Mesenchymal stem cell (in vitro differentiated cells and primary cell): ENCODE data around the gene HID1.

Source experiments
- DNase-seq: peaks from one replicate; pipeline ENCODE4 v3.0.0-alpha.2; 2013
- H2AFZ ChIP-seq: one replicate; pipeline ENCODE4 v1.6.1; 2013; ENCODE audit warnings: low read depth, mild to moderate bottlenecking, control low read depth, inconsistent platforms, low read length, moderate library complexity
- H2AK5ac ChIP-seq: 2 replicates; pipeline ENCODE4 v1.6.1; 2013; ENCODE audit warnings: low read length, moderate library complexity, mild to moderate bottlenecking, inconsistent platforms; ENCODE audit not compliant: severe bottlenecking
- H2BK120ac ChIP-seq: one replicate; pipeline ENCODE4 v1.6.1; 2013; ENCODE audit warnings: low read depth, mild to moderate bottlenecking, inconsistent platforms, low read length, moderate library complexity
- H2BK12ac ChIP-seq, 2 experiments: one replicate each; pipeline ENCODE4 v1.6.1; 2013; ENCODE audit warnings: inconsistent platforms in 2 of 2, low read length in 2 of 2, mild to moderate bottlenecking in 2 of 2, moderate library complexity in 2 of 2, control low read depth in 1 of 2
- H2BK15ac ChIP-seq: one replicate; pipeline ENCODE4 v1.6.1; 2013; ENCODE audit warnings: mild to moderate bottlenecking, low read depth, inconsistent platforms; ENCODE audit not compliant: poor library complexity, severe bottlenecking
- H2BK5ac ChIP-seq: 2 replicates; pipeline ENCODE4 v1.6.1; 2013; ENCODE audit warnings: low read depth, mild to moderate bottlenecking, low read length, control low read depth, inconsistent platforms; ENCODE audit not compliant: poor library complexity, severe bottlenecking
- H3K14ac ChIP-seq, 2 experiments: one replicate each; pipeline ENCODE4 v1.6.1; 2013; ENCODE audit warnings: inconsistent platforms in 2 of 2, low read length in 2 of 2, control low read depth in 1 of 2, mild to moderate bottlenecking in 1 of 2, moderate library complexity in 1 of 2
- H3K18ac ChIP-seq, 2 experiments: one replicate each; pipeline ENCODE4 v1.6.1; 2013; ENCODE audit warnings: inconsistent platforms in 2 of 2, low read length in 2 of 2, control low read depth in 1 of 2, low read depth in 1 of 2, mild to moderate bottlenecking in 1 of 2
- H3K23ac ChIP-seq, 2 experiments: one replicate each; pipeline ENCODE4 v1.6.1; 2013; ENCODE audit warnings: inconsistent platforms in 2 of 2, low read length in 2 of 2, mild to moderate bottlenecking in 2 of 2, moderate library complexity in 2 of 2, control low read depth in 1 of 2
- H3K27ac ChIP-seq: 2 replicates; pipeline ENCODE4 v1.5.1; 2013; ENCODE audit warnings: mild to moderate bottlenecking, moderate library complexity, low read length, control low read depth, inconsistent platforms; ENCODE audit not compliant: poor library complexity, severe bottlenecking
- H3K27me3 ChIP-seq, 2 experiments: 2 replicates each; pipeline versions ENCODE4 v1.6.1 to v1.7.0; 2013; ENCODE audit warnings: low read length in 2 of 2, mild to moderate bottlenecking in 2 of 2, moderate library complexity in 2 of 2, control low read depth in 1 of 2, inconsistent platforms in 1 of 2; ENCODE audit not compliant: control insufficient read depth in 1 of 2, insufficient read depth in 1 of 2
- H3K36me3 ChIP-seq, 2 experiments: 2 replicates each; pipeline versions ENCODE4 v1.6.1 to v1.7.0; 2013; ENCODE audit warnings: low read length in 2 of 2, control low read depth in 1 of 2, inconsistent platforms in 1 of 2, low read depth in 1 of 2, mild to moderate bottlenecking in 1 of 2; ENCODE audit not compliant: insufficient read depth in 2 of 2, control insufficient read depth in 1 of 2
- H3K4ac ChIP-seq, 2 experiments: one replicate each; pipeline ENCODE4 v1.6.1; 2013; ENCODE audit warnings: inconsistent platforms in 2 of 2, low read length in 2 of 2, mild to moderate bottlenecking in 2 of 2, moderate library complexity in 2 of 2, control low read depth in 1 of 2, low read depth in 1 of 2
- H3K4me1 ChIP-seq: 2 replicates; pipeline ENCODE4 v1.6.1; 2013; ENCODE audit warnings: low read depth, low read length, control low read depth; ENCODE audit not compliant: control insufficient read depth, insufficient read depth
- H3K4me2 ChIP-seq: 2 replicates; pipeline ENCODE4 v1.6.1; 2013; ENCODE audit warnings: low read length, mild to moderate bottlenecking, inconsistent platforms; ENCODE audit not compliant: poor library complexity, severe bottlenecking
- H3K4me3 ChIP-seq, 2 experiments: 2 replicates each; pipeline versions ENCODE4 v1.5.1 to v1.7.0; 2013; ENCODE audit warnings: low read length in 2 of 2, mild to moderate bottlenecking in 2 of 2, control low read depth in 1 of 2, low read depth in 1 of 2; ENCODE audit not compliant: insufficient read depth in 1 of 2
- H3K79me1 ChIP-seq: replicated peaks from 2 replicates; pipeline ENCODE4 v1.6.1; 2013; ENCODE audit warnings: mild to moderate bottlenecking, control low read depth, low read length, inconsistent platforms; ENCODE audit not compliant: poor library complexity, severe bottlenecking
- H3K9ac ChIP-seq: 2 replicates; pipeline ENCODE4 v1.7.0; 2013; ENCODE audit warnings: mild to moderate bottlenecking, low read length, moderate library complexity
- H3K9me3 ChIP-seq: 2 replicates; pipeline ENCODE4 v1.7.0; 2013; ENCODE audit warnings: mild to moderate bottlenecking, low read length; ENCODE audit not compliant: control insufficient read depth
- H4K8ac ChIP-seq: one replicate; pipeline ENCODE4 v1.6.1; 2013; ENCODE audit warnings: inconsistent platforms, mild to moderate bottlenecking, low read length, moderate library complexity
- H4K91ac ChIP-seq: one replicate; pipeline ENCODE4 v1.6.1; 2013; ENCODE audit warnings: mild to moderate bottlenecking, low read length, inconsistent platforms
- WGBS: methylation state at CpG from one replicate; pipeline ENCODE4 v1.1.7; 2013; ENCODE audit warnings: mixed read lengths; 5-methylcytosine and 5-hydroxymethylcytosine counted together

The HID1 gene

DNA sequence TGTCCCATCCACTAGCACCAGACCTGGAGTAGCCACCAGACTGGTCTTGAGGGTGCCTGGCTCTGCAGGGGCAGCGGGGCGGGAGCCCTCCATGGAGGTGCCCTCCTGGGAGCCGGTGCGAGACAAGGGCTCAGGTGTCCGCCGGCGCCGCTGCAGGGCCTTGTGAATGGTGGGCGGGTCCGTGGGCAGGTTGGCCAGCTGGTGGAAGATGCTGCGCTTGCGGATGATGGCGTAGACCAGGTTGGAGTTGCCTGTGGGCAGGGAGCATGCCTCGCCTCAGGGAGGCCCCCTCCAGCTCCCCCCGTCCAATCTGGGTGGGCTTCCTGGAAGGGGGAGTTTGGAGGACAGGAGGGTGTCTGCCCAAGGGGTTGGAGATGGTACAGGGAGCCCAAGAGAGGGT lies 18.4 kb downstream of the HID1 start:
- H2BK15ac ChIP-seq: no peak overlapping the region
- H3K9me3 ChIP-seq: no peaks in the 10 kb centered on the region
- H3K27me3 ChIP-seq: peaks cover 42 to 81% of the 10 kb centered on the region in 2 experiments
- no peak overlapping the region for H3K4me2 ChIP-seq
- H3K27ac ChIP-seq: no peak overlapping the region
- no peak overlapping the region for H2BK120ac ChIP-seq
- no peaks in the 10 kb centered on the region for H3K36me3 ChIP-seq
- no peak overlapping the region for H3K9ac ChIP-seq
- no peak for DNase-seq
- H3K14ac ChIP-seq: no peak overlapping the region
- H3K4me1 ChIP-seq: peaks cover 5% of the 10 kb centered on the region
- no peak overlapping the region for H3K18ac ChIP-seq
- no peak overlapping the region for H2AFZ ChIP-seq
- no peaks in the 10 kb centered on the region for H3K79me1 ChIP-seq
- H2AK5ac ChIP-seq: no peak overlapping the region
- no peak overlapping the region for H4K8ac ChIP-seq
- H2BK12ac ChIP-seq: no peak overlapping the region
- 86% methylated on average over 15 of the region's 15 CpGs for WGBS
- no peak overlapping the region for H2BK5ac ChIP-seq
- H3K23ac ChIP-seq: no peak overlapping the region
- H4K91ac ChIP-seq: no peak overlapping the region
- H3K4ac ChIP-seq: no peak overlapping the region
- no peak overlapping the region for H3K4me3 ChIP-seq

DNA sequence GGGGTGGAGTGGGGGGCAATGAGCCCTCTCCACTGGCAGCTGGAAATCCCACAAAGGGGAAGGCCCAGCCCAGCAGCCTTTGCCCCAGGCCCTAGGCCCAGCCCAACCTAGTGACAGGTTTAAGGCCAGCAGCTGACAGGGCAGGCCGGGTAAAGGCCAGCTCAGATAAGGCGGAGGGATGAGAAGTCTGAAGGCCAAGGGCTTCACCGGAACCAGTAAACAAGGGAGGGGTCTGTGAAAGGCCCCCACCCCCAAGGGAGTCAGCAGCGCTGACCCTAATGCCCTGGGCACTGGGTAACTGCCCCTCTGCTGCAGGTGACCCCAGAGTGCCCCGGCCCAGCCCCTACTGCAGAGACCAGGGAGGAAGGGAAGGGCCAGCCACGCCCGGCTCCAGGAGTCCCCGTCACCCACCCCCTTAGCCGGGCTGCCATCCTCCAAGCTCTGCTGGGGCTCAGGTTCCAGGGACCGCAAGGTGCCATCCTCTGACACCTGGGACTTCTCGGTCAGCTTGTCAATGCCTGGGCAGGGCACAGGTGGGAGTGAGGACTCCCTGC lies 19.3 kb downstream of the HID1 start:
- no peak overlapping the region for H2BK5ac ChIP-seq
- H3K9me3 ChIP-seq: no peaks in the 10 kb centered on the region
- WGBS: 87% methylated on average over 11 of the region's 11 CpGs
- no peak overlapping the region for H2BK15ac ChIP-seq
- H3K36me3 ChIP-seq: no peaks in the 10 kb centered on the region
- no peak overlapping the region for H2AFZ ChIP-seq
- no peak overlapping the region for H3K4ac ChIP-seq
- no peak overlapping the region for H3K27ac ChIP-seq
- no peak overlapping the region for H3K23ac ChIP-seq
- no peaks in the 10 kb centered on the region for H3K79me1 ChIP-seq
- no peak overlapping the region for H4K91ac ChIP-seq
- H2BK12ac ChIP-seq: no peak overlapping the region
- no peak overlapping the region for H3K4me3 ChIP-seq
- H3K9ac ChIP-seq: no peak overlapping the region
- H3K27me3 ChIP-seq: peaks cover 42 to 78% of the 10 kb centered on the region in 2 experiments
- no peak overlapping the region for H3K4me2 ChIP-seq
- no peak for DNase-seq
- no peak overlapping the region for H2AK5ac ChIP-seq
- H4K8ac ChIP-seq: no peak overlapping the region
- no peak overlapping the region for H2BK120ac ChIP-seq
- peaks cover 5% of the 10 kb centered on the region for H3K4me1 ChIP-seq
- no peak overlapping the region for H3K14ac ChIP-seq
- H3K18ac ChIP-seq: no peak overlapping the region

DNA sequence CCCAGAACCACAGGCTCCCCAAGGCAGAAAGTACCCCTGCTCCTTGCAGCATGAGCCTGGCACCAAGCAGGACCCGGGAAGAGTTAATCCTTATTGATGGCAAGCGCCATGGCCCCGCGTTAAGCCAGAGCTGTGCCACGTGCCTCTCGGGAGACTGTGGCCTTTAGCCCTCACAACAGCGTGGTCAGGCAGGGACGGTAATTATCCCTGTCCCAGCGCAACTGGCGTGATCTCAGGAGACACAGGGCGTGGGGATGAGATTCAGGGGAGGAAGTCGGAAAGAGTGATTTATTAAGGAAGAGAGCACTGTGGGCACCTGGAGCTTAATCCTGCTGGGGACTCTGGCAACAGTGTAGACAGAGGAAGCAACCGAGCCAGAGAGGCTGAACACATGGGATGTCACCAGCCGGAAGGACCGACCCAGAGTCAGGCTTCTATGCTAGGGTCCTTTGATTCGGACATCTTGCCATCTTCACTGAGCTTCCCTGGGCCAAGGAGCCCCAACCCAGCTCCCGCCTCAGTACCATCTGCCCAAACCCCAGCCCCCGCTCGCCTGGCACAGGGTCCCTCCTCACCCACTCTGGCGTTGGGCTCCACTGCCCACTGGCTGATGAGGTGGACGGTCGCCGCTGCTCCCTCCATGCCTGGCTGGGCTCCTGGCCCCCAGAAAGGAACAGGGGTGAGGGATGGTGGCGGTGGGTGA lies 20.0 kb downstream of the HID1 start:
- Histone ChIP-seq H3K36me3 (no peaks in the 10 kb centered on the region), H2AK5ac (no peak overlapping the region)

DNA sequence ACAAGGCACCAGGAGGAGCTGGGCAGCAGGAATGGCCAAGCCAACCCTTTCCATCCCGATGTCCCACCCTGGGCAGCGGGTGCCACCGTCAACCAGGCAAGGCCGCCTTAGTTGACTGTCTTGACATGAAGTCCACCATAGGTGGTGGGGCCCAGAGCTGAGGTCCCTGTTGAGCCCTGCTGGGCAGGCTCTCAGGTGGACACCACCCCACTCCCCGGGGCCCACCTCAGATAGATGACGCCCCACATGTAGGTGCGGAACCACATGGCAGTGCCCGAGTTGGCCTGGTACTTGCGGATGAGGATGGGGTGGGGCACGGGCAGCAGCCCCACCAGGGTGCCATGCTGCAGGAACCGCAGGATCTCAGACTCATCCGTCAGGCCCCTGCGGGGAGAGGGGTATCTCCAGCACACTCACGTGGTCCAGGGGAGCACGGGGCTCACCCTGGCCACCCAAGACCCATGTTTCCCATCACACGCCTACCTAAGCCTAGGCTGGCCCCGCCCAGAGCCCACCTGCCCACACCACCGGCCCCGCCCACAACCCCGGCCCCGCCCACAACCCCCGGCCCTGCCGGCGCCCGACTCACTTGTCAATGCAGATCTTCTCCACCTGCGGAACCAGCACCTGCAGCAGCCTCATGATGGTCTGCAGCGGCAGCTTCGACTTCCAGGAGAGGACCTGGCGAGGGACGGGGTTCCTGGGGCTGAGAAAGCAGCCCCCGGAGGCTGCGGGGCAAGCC lies 20.7 kb downstream of the HID1 start:
- Histone ChIP-seq H2AK5ac (no peak overlapping the region), H3K23ac (no peak overlapping the region), H2BK5ac (no peak overlapping the region), H3K79me1 (no peaks in the 10 kb centered on the region), H4K8ac (no peak overlapping the region), H3K9ac (no peak overlapping the region), H3K27me3 (peaks cover 48 to 85% of the 10 kb centered on the region in 2 experiments), H3K14ac (no peak overlapping the region), H3K4ac (no peak overlapping the region), H4K91ac (no peak overlapping the region), H3K9me3 (no peaks in the 10 kb centered on the region), H3K4me1 (peaks cover 5% of the 10 kb centered on the region), H3K27ac (no peak overlapping the region), H3K18ac (no peak overlapping the region), H2BK15ac (no peak overlapping the region), H3K36me3 (no peaks in the 10 kb centered on the region), H2BK120ac (no peak overlapping the region), H3K4me2 (no peak overlapping the region), H2BK12ac (no peak overlapping the region), H2AFZ (no peak overlapping the region), H3K4me3 (no peak overlapping the region)
- DNase-seq: no peak
- WGBS: 77% methylated on average over 32 of the region's 32 CpGs

More for the DNA sequence above, 20.0 kb downstream of the HID1 start:
- Histone ChIP-seq H3K4ac (no peak overlapping the region), H3K27ac (no peak overlapping the region), H3K4me3 (no peak overlapping the region), H2BK120ac (no peak overlapping the region), H2AFZ (no peak overlapping the region), H4K8ac (no peak overlapping the region), H3K23ac (no peak overlapping the region), H2BK15ac (no peak overlapping the region), H3K9ac (no peak overlapping the region), H3K18ac (no peak overlapping the region), H3K4me2 (no peak overlapping the region), H3K4me1 (peaks cover 5% of the 10 kb centered on the region), H3K27me3 (peaks cover 42 to 81% of the 10 kb centered on the region in 2 experiments), H3K79me1 (no peaks in the 10 kb centered on the region), H2BK5ac (no peak overlapping the region), H4K91ac (peak overlapping the region; percentile 31), H3K14ac (no peak overlapping the region), H2BK12ac (no peak overlapping the region), H3K9me3 (no peaks in the 10 kb centered on the region)
- 89% methylated on average over 24 of the region's 24 CpGs for WGBS
- DNase-seq: no peak
